UCSD-AML1 (cell line): ENCODE measurements around the gene ZDHHC18.

Source experiments
- DNase-seq: peaks from one replicate; lab custom pipeline; 2025; ENCODE audit not compliant: unreplicated experiment; lab: John Stamatoyannopoulos, UW

The ZDHHC18 gene

DNA sequence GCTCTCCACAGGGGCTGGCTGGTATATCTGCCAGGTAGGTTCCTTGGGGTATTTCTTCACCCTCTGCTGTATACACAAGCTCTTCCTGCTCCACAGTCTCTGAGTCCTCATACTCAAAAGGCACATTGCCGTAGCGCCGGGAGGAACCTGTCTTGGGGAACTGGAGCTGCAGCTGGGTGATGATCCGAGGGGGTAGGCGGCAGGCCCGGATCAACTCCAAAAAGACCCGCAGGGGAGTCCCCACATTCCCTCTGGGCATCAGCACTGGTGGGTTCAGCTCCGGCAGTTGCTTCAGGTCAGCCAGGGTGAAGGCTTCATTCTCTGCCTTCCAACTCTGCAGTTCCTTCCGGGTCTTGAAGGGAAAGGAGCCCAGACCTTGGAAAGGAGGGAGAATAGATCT, 70.9 kb downstream of the ZDHHC18 start:
- DNase-seq = no peak

GRCh38 chr1:26900001-26900814, 73.7 kb downstream of the ZDHHC18 start, which contains the start of gene GPATCH3:
TSS of gene GPATCH3 (minus strand) at chr1:26900467. CDS start at chr1:26900442, 25 bp downstream.
- DNase-seq = peak; percentile 82

DNA sequence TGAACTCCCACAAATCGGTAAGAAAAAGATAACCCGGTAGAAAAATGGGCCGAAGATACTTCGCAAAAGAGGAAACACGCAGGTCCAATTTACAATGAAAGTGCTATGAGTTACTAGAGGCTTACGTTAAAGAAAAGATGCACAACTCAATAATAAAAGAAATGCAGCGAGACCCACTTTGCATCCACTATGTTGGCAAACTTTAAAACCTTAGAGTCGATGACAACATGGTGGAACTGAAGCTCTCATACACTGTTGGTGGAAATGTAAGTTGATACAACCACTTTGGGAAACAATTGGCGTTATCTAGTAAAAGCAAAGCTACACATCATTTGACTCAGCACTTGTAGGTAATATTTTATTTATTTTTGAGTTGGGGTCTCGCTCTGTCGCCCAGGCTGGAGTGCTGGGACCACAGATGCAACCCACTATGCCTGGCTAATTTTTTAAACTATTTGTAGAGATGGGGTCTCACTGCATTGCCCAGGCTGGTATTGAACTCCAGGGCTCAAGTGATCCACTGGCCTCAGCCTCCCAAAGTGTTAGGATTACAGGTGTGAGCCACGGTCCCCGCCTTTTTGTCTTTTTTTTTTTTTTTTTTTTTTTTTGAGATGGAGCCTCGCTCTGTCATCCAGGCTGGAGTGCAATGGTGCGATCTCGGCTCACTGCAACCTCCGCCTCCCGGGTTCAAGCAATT, 74.5 kb downstream of the ZDHHC18 start:
- DNase-seq = no peak
